GM21390 (cell line): Measurements from ENCODE around the gene QTRT2.

Experiments used
- ATAC-seq: cut with Tn5 transposase; IDR thresholded peaks from one replicate; pipeline ENCODE4 v1.9.1; 2021; ENCODE audit not compliant: unreplicated experiment

QTRT2 gene

GRCh38 chr3:114076711-114077110, 20.2 kb downstream of the QTRT2 start:
- ATAC-seq, result no peak

GRCh38 chr3:114078126-114078525, 21.6 kb downstream of the QTRT2 start:
- ATAC-seq, result no peak

GRCh38 chr3:114079761-114080160, 23.2 kb downstream of the QTRT2 start:
- ATAC-seq, result no peak

GRCh38 chr3:114080201-114080600, 23.7 kb downstream of the QTRT2 start:
- ATAC-seq, result no peak

GRCh38 chr3:114081037-114081436, 24.5 kb downstream of the QTRT2 start:
- ATAC-seq, result no peak

GRCh38 chr3:114083112-114083511, 26.6 kb downstream of the QTRT2 start:
- no peak for ATAC-seq

- no peak for ATAC-seq
Observed at GRCh38 chr3:114086356-114086755, 29.8 kb downstream of the QTRT2 start.

- no peak for ATAC-seq
Observed at GRCh38 chr3:114089675-114090074, 33.1 kb downstream of the QTRT2 start.

- ATAC-seq, result no peak
Observed at GRCh38 chr3:114092151-114093015, 35.8 kb downstream of the QTRT2 start.

GRCh38 chr3:114093016-114093380, 36.5 kb downstream of the QTRT2 start:
- no peak for ATAC-seq

- ATAC-seq, result no peak
Observed at GRCh38 chr3:114093596-114093995, 37.1 kb downstream of the QTRT2 start.

GRCh38 chr3:114095796-114096195, 39.3 kb downstream of the QTRT2 start:
- ATAC-seq, result no peak

- no peak for ATAC-seq
Observed at GRCh38 chr3:114101101-114101500, 44.6 kb downstream of the QTRT2 start.

GRCh38 chr3:114103181-114103580, 46.6 kb downstream of the QTRT2 start:
- no peak for ATAC-seq

- ATAC-seq, result no peak
Observed at GRCh38 chr3:114103858-114104257, 47.3 kb downstream of the QTRT2 start.

- ATAC-seq, result no peak
Observed at GRCh38 chr3:114104414-114104813, 47.9 kb downstream of the QTRT2 start.

- ATAC-seq, result no peak
Observed at GRCh38 chr3:114108137-114108536, 51.6 kb downstream of the QTRT2 start.

- no peak for ATAC-seq
Observed at GRCh38 chr3:114110439-114110838, 53.9 kb downstream of the QTRT2 start.

GRCh38 chr3:114111060-114111770, 54.7 kb downstream of the QTRT2 start:
- ATAC-seq, result no peak

GRCh38 chr3:114112696-114113095, 56.2 kb downstream of the QTRT2 start:
- no peak for ATAC-seq

GRCh38 chr3:114114719-114115118, 58.2 kb downstream of the QTRT2 start:
- ATAC-seq, result no peak

- ATAC-seq, result no peak
Observed at GRCh38 chr3:114115143-114115542, 58.6 kb downstream of the QTRT2 start.
